ENCODE measurements around the gene ATP2B2. TPM values are rescaled to one million over a fixed set of nuclear protein-coding genes. Genes with fewer than 3 reads are reported as not detected.

ATP2B2 gene
- polyA plus RNA-seq, 1 experiment: not detected

GRCh38 chr3:10469441-10470119 is 35.8 kb downstream of the ATP2B2 start:
- TF ChIP-seq, protein P1, sequence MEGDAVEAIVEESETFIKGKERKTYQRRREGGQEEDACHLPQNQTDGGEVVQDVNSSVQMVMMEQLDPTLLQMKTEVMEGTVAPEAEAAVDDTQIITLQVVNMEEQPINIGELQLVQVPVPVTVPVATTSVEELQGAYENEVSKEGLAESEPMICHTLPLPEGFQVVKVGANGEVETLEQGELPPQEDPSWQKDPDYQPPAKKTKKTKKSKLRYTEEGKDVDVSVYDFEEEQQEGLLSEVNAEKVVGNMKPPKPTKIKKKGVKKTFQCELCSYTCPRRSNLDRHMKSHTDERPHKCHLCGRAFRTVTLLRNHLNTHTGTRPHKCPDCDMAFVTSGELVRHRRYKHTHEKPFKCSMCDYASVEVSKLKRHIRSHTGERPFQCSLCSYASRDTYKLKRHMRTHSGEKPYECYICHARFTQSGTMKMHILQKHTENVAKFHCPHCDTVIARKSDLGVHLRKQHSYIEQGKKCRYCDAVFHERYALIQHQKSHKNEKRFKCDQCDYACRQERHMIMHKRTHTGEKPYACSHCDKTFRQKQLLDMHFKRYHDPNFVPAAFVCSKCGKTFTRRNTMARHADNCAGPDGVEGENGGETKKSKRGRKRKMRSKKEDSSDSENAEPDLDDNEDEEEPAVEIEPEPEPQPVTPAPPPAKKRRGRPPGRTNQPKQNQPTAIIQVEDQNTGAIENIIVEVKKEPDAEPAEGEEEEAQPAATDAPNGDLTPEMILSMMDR (IDR thresholded peaks at IDR 0.05; ENCODE audit: insufficient read depth, low read depth, low read length): no peak

GRCh38 chr3:10468613-10469354 is 36.6 kb downstream of the ATP2B2 start:
- Histone ChIP-seq H3K4me3 (ENCODE audit: low read depth, low read length) (no peak overlapping the region), H3K36me3 (ENCODE audit: control insufficient read depth, insufficient read depth, low read length) (no peaks in the 10 kb centered on the region), H3K27me3 (ENCODE audit: control insufficient read depth, insufficient read depth, low read length) (peaks cover 9% of the 10 kb centered on the region)
- POLR2A ChIA-PET: no interaction called here
- CTCF ChIA-PET: no interaction called here
- TF ChIP-seq, protein P1 (IDR thresholded peaks at IDR 0.05; ENCODE audit: insufficient read depth, low read depth, low read length): no peak
- no peak for DNase-seq (ENCODE audit: low read depth)

More at GRCh38 chr3:10469441-10470119, 35.8 kb downstream of the ATP2B2 start:
- no peak overlapping the region for H3K4me3 ChIP-seq (ENCODE audit: low read depth, low read length)
- DNase-seq (ENCODE audit: low read depth): no peak
- peaks cover 9% of the 10 kb centered on the region for H3K27me3 ChIP-seq (ENCODE audit: control insufficient read depth, insufficient read depth, low read length)
- POLR2A ChIA-PET: no interaction called here
- CTCF ChIA-PET: no interaction called here
- H3K36me3 ChIP-seq (ENCODE audit: control insufficient read depth, insufficient read depth, low read length): no peaks in the 10 kb centered on the region

DNA sequence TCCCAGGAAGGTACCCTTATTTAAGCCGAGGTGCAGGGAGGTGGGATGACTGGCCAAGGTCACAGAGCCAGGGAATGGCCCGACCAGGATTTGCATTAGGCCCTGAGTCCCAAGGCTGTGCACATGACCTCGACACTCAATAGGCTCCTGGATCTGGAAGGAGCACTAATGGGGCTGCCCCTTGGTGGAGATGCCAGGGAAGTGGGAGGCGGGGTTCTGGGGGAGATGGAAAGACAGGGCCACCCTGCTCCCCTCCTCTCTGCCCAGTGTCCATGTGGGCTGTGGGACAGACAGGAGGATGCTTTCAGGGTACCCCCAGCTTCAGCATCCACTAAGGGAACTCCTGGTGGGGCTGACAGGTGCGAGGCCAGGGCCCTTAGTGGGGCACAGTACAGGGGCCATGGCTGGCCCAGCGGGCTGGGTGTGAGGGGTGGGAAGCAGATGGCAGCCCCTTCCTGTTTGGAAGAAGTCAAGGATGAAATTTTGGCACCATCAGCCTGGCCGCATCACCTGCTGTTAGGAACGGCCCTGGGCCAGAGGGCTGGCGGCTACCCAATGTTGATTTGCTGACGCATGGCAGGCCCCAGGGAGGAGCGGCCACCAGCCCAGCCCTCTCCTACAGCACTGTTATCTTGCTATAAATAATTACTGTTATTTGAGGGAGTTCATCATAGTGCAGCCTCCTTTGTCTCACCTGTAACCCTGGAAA is 37.3 kb downstream of the ATP2B2 start:
- Histone ChIP-seq H3K36me3 (ENCODE audit: control insufficient read depth, insufficient read depth, low read length) (no peaks in the 10 kb centered on the region), H3K4me3 (ENCODE audit: low read depth, low read length) (no peak overlapping the region), H3K27me3 (ENCODE audit: control insufficient read depth, insufficient read depth, low read length) (peaks cover 9% of the 10 kb centered on the region)
- ChIA-PET CTCF (no interaction called here), POLR2A (no interaction called here)
- TF ChIP-seq, protein P1 (IDR thresholded peaks at IDR 0.05; ENCODE audit: insufficient read depth, low read depth, low read length): no peak
- DNase-seq (ENCODE audit: low read depth): no peak

GRCh38 chr3:10467204-10467603 is 38.2 kb downstream of the ATP2B2 start:
- CTCF ChIA-PET: no interaction called here
- TF ChIP-seq, protein P1 (IDR thresholded peaks at IDR 0.05; ENCODE audit: insufficient read depth, low read depth, low read length): no peak
- POLR2A ChIA-PET: no interaction called here
- Histone ChIP-seq H3K4me3 (ENCODE audit: low read depth, low read length) (no peak overlapping the region), H3K36me3 (ENCODE audit: control insufficient read depth, insufficient read depth, low read length) (no peaks in the 10 kb centered on the region), H3K27me3 (ENCODE audit: control insufficient read depth, insufficient read depth, low read length) (peaks cover 9% of the 10 kb centered on the region)
- DNase-seq (ENCODE audit: low read depth): no peak

DNA sequence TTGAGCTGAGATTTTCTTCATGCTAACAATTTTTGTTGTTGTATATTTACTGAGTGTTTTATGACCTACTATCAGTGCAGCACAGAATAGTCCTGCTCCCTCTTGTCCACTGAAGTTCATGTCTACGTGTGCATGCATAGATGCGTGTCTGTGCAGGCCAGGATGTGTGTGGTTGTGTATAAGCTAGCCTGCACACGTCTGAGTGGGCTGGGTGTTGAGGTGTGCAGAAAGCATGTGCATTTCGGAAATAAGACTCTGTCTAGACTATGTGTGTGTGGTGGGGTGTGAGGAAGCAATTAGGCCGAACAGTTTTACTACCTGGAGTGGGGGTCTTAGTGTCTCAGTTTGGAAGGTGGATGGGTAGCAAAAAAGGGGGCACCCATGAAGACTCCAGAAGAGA is 39.2 kb downstream of the ATP2B2 start:
- H3K4me3 ChIP-seq (ENCODE audit: low read depth, low read length): no peak overlapping the region
- no peak for DNase-seq (ENCODE audit: low read depth)
- H3K36me3 ChIP-seq (ENCODE audit: control insufficient read depth, insufficient read depth, low read length): no peaks in the 10 kb centered on the region
- TF ChIP-seq, protein P1 (IDR thresholded peaks at IDR 0.05; ENCODE audit: insufficient read depth, low read depth, low read length): no peak
- CTCF ChIA-PET: no interaction called here
- H3K27me3 ChIP-seq (ENCODE audit: control insufficient read depth, insufficient read depth, low read length): peaks cover 9% of the 10 kb centered on the region
- POLR2A ChIA-PET: no interaction called here

All from BJ (cell line).